HepG2 (cell line): Measurements from ENCODE around the gene TNFAIP1. TPM values are rescaled to one million over a fixed set of nuclear protein-coding genes. Genes with fewer than 3 reads are reported as not detected.

Experiments
- ATAC-seq: fragments of 200-7000 bp; cut with Tn5 transposase; 3 replicates; pipeline ENCODE4 v1.9.1; 2020; ENCODE audit warnings: mild to moderate bottlenecking, moderate library complexity
- BruUV-seq: library from RNA; stranded (reverse); fragments of 400-500 nt; replicated peaks from 2 replicates; lab custom pipeline; 2021; lab: Mats Ljungman, UMichigan
- CTCF ChIA-PET: fragments of 300-600 bp; formaldehyde crosslinking; extraction: SDS; loops from one replicate; lab custom pipeline; 2021; ENCODE audit warnings: low total read pairs, inconsistent platforms, low intra/inter-chr PET ratio; lab: Yijun Ruan, JAX
- POLR2A ChIA-PET: fragments of 350-600 bp; sonication (Branson Sonifier 250); formaldehyde crosslinking; loops from one replicate; lab custom pipeline; 2020; ENCODE audit warnings: antibody characterized with exemption, inconsistent platforms; lab: Yijun Ruan, JAX
- DNase-seq: peaks from one replicate; pipeline ENCODE4 v3.0.0-alpha.2; 2015; ENCODE audit warnings: low spot score
- FAIRE-seq: peaks from 3 replicates; lab custom pipeline; 2011; peaks lifted over from hg19 to GRCh38; lab: Jason Lieb, UNC
- H2AFZ ChIP-seq: one replicate; pipeline ENCODE4 v1.6.1; 2011; ENCODE audit warnings: low read length, inconsistent platforms
- H3K27ac ChIP-seq: fragments of 300-600 bp; 3 replicates; pipeline ENCODE4 v1.8.0; 2011; ENCODE audit warnings: mixed run types, mild to moderate bottlenecking, mixed read lengths, low read length, inconsistent platforms; ENCODE audit not compliant: insufficient read depth; ENCODE audit errors: extremely low read length
- H3K27me3 ChIP-seq, 2 experiments: fragments of 200-600 bp in 1 of 2; 2 replicates in 1 of 2; 3 replicates in 1 of 2; pipeline versions ENCODE4 v1.6.0 to v1.8.0; 2011; ENCODE audit warnings: low read length in 2 of 2, mild to moderate bottlenecking in 2 of 2, moderate library complexity in 2 of 2, inconsistent platforms in 1 of 2; ENCODE audit not compliant: insufficient read depth in 2 of 2, control insufficient read depth in 1 of 2
- H3K36me3 ChIP-seq, 2 experiments: fragments of 200-600 bp in 1 of 2; replicated peaks in 1 of 2; 2 replicates in 1 of 2; 3 replicates in 1 of 2; pipeline versions ENCODE4 v1.5.1 to v1.8.0; 2011; ENCODE audit warnings: low read length in 2 of 2, inconsistent platforms in 1 of 2; ENCODE audit not compliant: insufficient read depth in 2 of 2, control insufficient read depth in 1 of 2
- H3K4me1 ChIP-seq: 2 replicates; pipeline ENCODE4 v1.5.1; 2012; ENCODE audit warnings: low read length, inconsistent platforms; ENCODE audit not compliant: insufficient read depth
- H3K4me2 ChIP-seq: 2 replicates; pipeline ENCODE4 v1.6.0; 2011; ENCODE audit warnings: low read depth, low read length, inconsistent platforms
- H3K4me3 ChIP-seq, 3 experiments: fragments of 200-600 bp in 1 of 3; sonication (generic), shearing (Covaris generic) in 1 of 3; replicated peaks in 1 of 3; 2 replicates each; pipeline ENCODE4 v1.5.1; 2011 to 2016; ENCODE audit warnings: low read length in 3 of 3, inconsistent platforms in 2 of 3, low read depth in 2 of 3, mild to moderate bottlenecking in 2 of 3, control low read depth in 1 of 3, mixed read lengths in 1 of 3; ENCODE audit not compliant: insufficient read depth in 1 of 3
- H3K79me2 ChIP-seq: one replicate; pipeline ENCODE4 v1.6.1; 2011; ENCODE audit warnings: low read length, inconsistent platforms; ENCODE audit not compliant: insufficient read depth
- H3K9ac ChIP-seq: 2 replicates; pipeline ENCODE4 v1.6.0; 2011; ENCODE audit warnings: mild to moderate bottlenecking, low read depth, low read length, inconsistent platforms; ENCODE audit not compliant: insufficient read depth
- H3K9me3 ChIP-seq: 2 replicates; pipeline ENCODE4 v1.5.1; 2012; ENCODE audit warnings: mild to moderate bottlenecking, low read length
- H4K20me1 ChIP-seq: 2 replicates; pipeline ENCODE4 v1.6.0; 2011; ENCODE audit warnings: inconsistent platforms, mild to moderate bottlenecking, low read length, moderate library complexity; ENCODE audit not compliant: insufficient read depth
- E2F5 ChIP-seq: sonication (generic); formaldehyde crosslinking; conservative IDR thresholded peaks from 2 replicates; pipeline ENCODE4 v1.4.0; 2020; ENCODE audit warnings: missing genetic modification reagents
- ELK4 ChIP-seq: sonication (generic); formaldehyde crosslinking; IDR thresholded peaks from 2 replicates; pipeline ENCODE4 v1.9.0; 2021; ENCODE audit warnings: missing genetic modification reagents, borderline replicate concordance
- FOXA3 ChIP-seq: IDR thresholded peaks from 2 replicates; pipeline ENCODE4 v1.6.1; 2016; ENCODE audit warnings: missing genetic modification reagents, missing compliant biosample characterization
- JDP2 ChIP-seq: sonication (generic); formaldehyde crosslinking; IDR thresholded peaks from 2 replicates; pipeline ENCODE4 v1.8.1; 2022; ENCODE audit warnings: missing genetic modification reagents, borderline replicate concordance
- SNAPC2 ChIP-seq: sonication (generic); formaldehyde crosslinking; IDR thresholded peaks from 2 replicates; pipeline ENCODE4 v1.8.1; 2022; ENCODE audit warnings: mild to moderate bottlenecking, missing genetic modification reagents
- TAF1 ChIP-seq: sonication (generic); formaldehyde crosslinking; IDR thresholded peaks from 2 replicates; pipeline ENCODE4 v1.4.0; 2020; ENCODE audit warnings: missing genetic modification reagents
- ZBTB26 ChIP-seq: IDR thresholded peaks from 2 replicates; pipeline ENCODE4 v1.6.1; 2016; ENCODE audit warnings: missing compliant biosample characterization, missing genetic modification reagents, borderline replicate concordance
- ZC3H13 ChIP-seq: sonication (generic); formaldehyde crosslinking; IDR thresholded peaks from 2 replicates; pipeline ENCODE4 v1.8.1; 2023; ENCODE audit warnings: mild to moderate bottlenecking, missing genetic modification reagents, moderate library complexity
- ZHX2 ChIP-seq, 2 experiments: sonication (generic) in 1 of 2; formaldehyde crosslinking in 1 of 2; IDR thresholded peaks; 2 replicates each; pipeline versions ENCODE4 v1.6.1 to v1.9.0; 2014 to 2022; ENCODE audit warnings: antibody characterized with exemption in 1 of 2, borderline replicate concordance in 1 of 2, inconsistent platforms in 1 of 2, low read depth in 1 of 2, missing genetic modification reagents in 1 of 2
- ZNF317 ChIP-seq: sonication (generic); formaldehyde crosslinking; IDR thresholded peaks from 2 replicates; pipeline ENCODE4 v1.5.0; 2020; ENCODE audit warnings: mild to moderate bottlenecking, missing genetic modification reagents
- ZNF33A ChIP-seq: sonication (generic); formaldehyde crosslinking; IDR thresholded peaks from 2 replicates; pipeline ENCODE4 v1.5.1; 2020; ENCODE audit warnings: missing genetic modification reagents, mild to moderate bottlenecking, moderate library complexity, borderline replicate concordance
- ZNF776 ChIP-seq: sonication (generic); formaldehyde crosslinking; IDR thresholded peaks from 2 replicates; pipeline ENCODE4 v1.4.0; 2020; ENCODE audit warnings: mild to moderate bottlenecking, missing genetic modification reagents
- WGBS: methylation state at CpG from one replicate; pipeline ENCODE4 v1.1.6; 2017; ENCODE audit warnings: low lambda C conversion rate; 5-methylcytosine and 5-hydroxymethylcytosine counted together
- in situ Hi-C: cut with HindIII; loops from 2 replicates; pipeline ENCODE4 v1.10.0; 2017; ENCODE audit warnings: low pct_unique_long_range_greater_than_20kb; ENCODE audit not compliant: extremely low pct_ligation_motif_present
- intact Hi-C: fragments of 100-400 bp; cut with micrococcal nuclease; formaldehyde crosslinking; loops from one replicate; pipeline ENCODE4 v1.10.0; 2022; ENCODE audit not compliant: unreplicated experiment
- polyA plus RNA-seq, 8 experiments: library from polyadenylated mRNA; depleted of rRNA in 3 of 8; stranded (reverse) in 7 of 8; unstranded in 1 of 8; fragments of >200 nt; fragmentation: Illumina TruSeq in 4 of 8; extraction: Trizol in 4 of 8; gene quantifications; 2 replicates each; pipeline versions ENCODE4 v1.2.1 to v1.2.3, GENCODE V29; 2011 to 2016; ENCODE audit warnings: low read depth in 4 of 8, missing spikeins in 1 of 8, mixed read lengths in 1 of 8; ENCODE audit not compliant: insufficient read depth in 1 of 8
- total RNA-seq, 5 experiments: library from RNA; depleted of rRNA; stranded (reverse); fragments of >200 nt; fragmentation: Illumina TruSeq; extraction: Trizol; gene quantifications; 2 replicates each; pipeline ENCODE4 v1.2.3, GENCODE V29; 2016; ENCODE audit warnings: low read depth in 1 of 5

Gene TNFAIP1
- total and polyA plus RNA-seq, 2 of the 13 experiments (the other 11 are each of a cell fraction or from before 2014, with no cell fraction given): 17.5 to 40.6 TPM

- H3K9ac ChIP-seq: peak overlapping the region; percentile 77
- peak overlapping the region; percentile 91 for H3K4me2 ChIP-seq
- peaks cover 71% of the 10 kb centered on the region for H3K79me2 ChIP-seq
- no peak for ATAC-seq
- FAIRE-seq: no peak
- 43% methylated on average over 8 of the region's 8 CpGs for WGBS
- ChIA-PET CTCF (interaction anchor here (1.6 kb wide), 1 partner anchor 97 kb away, joined by 3 read pairs; no protein-coding TSS in a partner anchor), POLR2A (interaction anchor here (0.8 to 5.8 kb wide), 4 partner anchors 11 to 96 kb away, joined by 3 to 41 read pairs (median 5); partner anchors contain the start of genes IFT20 and TNFAIP1)
- BruUV-seq: no TSS peak
- peaks cover 76% of the 10 kb centered on the region for H3K4me1 ChIP-seq
- H2AFZ ChIP-seq: no peak overlapping the region
- DNase-seq: no peak
- in situ Hi-C loops (loop anchor here (25.0 kb wide), 1 partner anchor 283 kb away; the partner anchor contains the start of gene NLK), intact Hi-C loops (no loop called here)
- peak overlapping the region; percentile 69 for H3K27ac ChIP-seq
- peaks cover 5% of the 10 kb centered on the region; the same call in 1 of the 2 replicates for H4K20me1 ChIP-seq
- H3K36me3 ChIP-seq: peaks cover 0 to 2% of the 10 kb centered on the region in 2 experiments; a peak in 2 of 5 replicates
- peak overlapping the region; percentile 65 to 80 (median 76) for H3K4me3 ChIP-seq
- no peaks in the 10 kb centered on the region for H3K9me3 ChIP-seq
- H3K27me3 ChIP-seq: no peaks in the 10 kb centered on the region
- no peak for TF ChIP-seq E2F5 (CRISPR knock-in tag)
- no peak for TF ChIP-seq ZNF33A (CRISPR knock-in tag)
- TF ChIP-seq JDP2 (CRISPR knock-in tag): no peak
- peak; percentile 97 for TF ChIP-seq ZBTB26
- no peak for TF ChIP-seq ELK4
- TF ChIP-seq ZHX2 (IDR thresholded peaks at IDR 0.05; ENCODE audit: low read depth): no peak
- no peak for TF ChIP-seq ZHX2 (CRISPR knock-in tag; IDR thresholded peaks at IDR 0.05; ENCODE audit: borderline replicate concordance)
- peak; percentile 89; the same call in 1 of the 2 replicates for TF ChIP-seq ZNF317
- no peak for TF ChIP-seq FOXA3 (CRISPR knock-in tag)
- TF ChIP-seq TAF1 (CRISPR knock-in tag): no peak
- TF ChIP-seq ZC3H13 (CRISPR knock-in tag): no peak
- TF ChIP-seq SNAPC2 (CRISPR knock-in tag): no peak
- TF ChIP-seq ZNF776 (CRISPR knock-in tag): no peak
Measured at GRCh38 chr17:28320215-28321061, 15.1 kb upstream of the TNFAIP1 start.
